HG02870 (cell line): Measurements from ENCODE around the gene MCL1.
"Not testable (repeated sequence)": the region's sequence is repeated elsewhere in the genome, so short reads cannot be mapped to it uniquely, and the experiment has no call there.

Source experiments
- ATAC-seq: cut with Tn5 transposase; IDR thresholded peaks from one replicate; pipeline ENCODE4 v1.9.1; 2021; ENCODE audit warnings: mild to moderate bottlenecking, moderate library complexity; ENCODE audit not compliant: unreplicated experiment

Gene MCL1

GRCh38 chr1:150579110-150579944, at the start of gene MCL1:
MCL1 (minus strand) TSS chr1:150579610; CDS start chr1:150579530, 80 bp downstream.
- peak; percentile 88 for ATAC-seq

- ATAC-seq: no peak
Measured at GRCh38 chr1:150628766-150629114, 49.3 kb upstream of the MCL1 start.

- ATAC-seq: no peak
Measured at GRCh38 chr1:150627826-150628410, 48.5 kb upstream of the MCL1 start.

- no peak for ATAC-seq
Measured at GRCh38 chr1:150626150-150626549, 46.7 kb upstream of the MCL1 start.

GRCh38 chr1:150624546-150624945, 45.1 kb upstream of the MCL1 start:
- not testable (repeated sequence) for ATAC-seq

- not testable (repeated sequence) for ATAC-seq
Measured at GRCh38 chr1:150624134-150624533, 44.7 kb upstream of the MCL1 start.

GRCh38 chr1:150622303-150622975, 43.0 kb upstream of the MCL1 start:
- ATAC-seq: no peak

GRCh38 chr1:150621497-150622302, 42.3 kb upstream of the MCL1 start:
- ATAC-seq: no peak

GRCh38 chr1:150620919-150621318, 41.5 kb upstream of the MCL1 start:
- no peak for ATAC-seq

- no peak for ATAC-seq
Measured at GRCh38 chr1:150619576-150620509, 40.4 kb upstream of the MCL1 start.

GRCh38 chr1:150615346-150616201, 36.2 kb upstream of the MCL1 start:
- ATAC-seq: no peak

- peak; percentile 53 for ATAC-seq
Measured at GRCh38 chr1:150613061-150613920, 33.9 kb upstream of the MCL1 start.

GRCh38 chr1:150612014-150612345, 32.6 kb upstream of the MCL1 start:
- no peak for ATAC-seq

- no peak for ATAC-seq
Measured at GRCh38 chr1:150610576-150610975, 31.2 kb upstream of the MCL1 start.

GRCh38 chr1:150609732-150610131, 30.3 kb upstream of the MCL1 start:
- no peak for ATAC-seq

GRCh38 chr1:150606463-150607142, 27.2 kb upstream of the MCL1 start:
- no peak for ATAC-seq

- ATAC-seq: not testable (repeated sequence)
Measured at GRCh38 chr1:150605451-150605731, 26.0 kb upstream of the MCL1 start.

- no peak for ATAC-seq
Measured at GRCh38 chr1:150604226-150604588, 24.8 kb upstream of the MCL1 start.
